ENCODE measurements around the gene C17orf107. TPM values are rescaled to one million over a fixed set of nuclear protein-coding genes. Genes with fewer than 3 reads are reported as not detected.
"Not testable (repeated sequence)": the region's sequence is repeated elsewhere in the genome, so short reads cannot be mapped to it uniquely, and the experiment has no call there.

C17orf107 gene
- total RNA-seq, 1 experiment from 2014 or later = 2.7 TPM

- POLR2A ChIA-PET (ENCODE audit: low non-redundant PET) = no interaction called here
- no TSS peak for BruUV-seq (replicated peaks)
- intact Hi-C loops (cut with micrococcal nuclease; ENCODE audit: unreplicated experiment) = no loop called here
- DNase-seq (ENCODE audit: low spot score) = no peak
- Histone ChIP-seq H3K9me3 (ENCODE audit: low read depth, low read length, poor library complexity, severe bottlenecking) (no peaks in the 10 kb centered on the region), H3K27me3 (replicated peaks; ENCODE audit: insufficient read depth, low read depth, low read length, poor library complexity) (no peaks in the 10 kb centered on the region), H3K4me3 (ENCODE audit: low read depth, low read length, poor library complexity, severe bottlenecking) (no peak overlapping the region), H3K36me3 (ENCODE audit: insufficient read depth, low read length, poor library complexity, severe bottlenecking) (no peaks in the 10 kb centered on the region), H3K27ac (ENCODE audit: low read depth, low read length, poor library complexity, severe bottlenecking) (no peak overlapping the region), H3K4me1 (ENCODE audit: insufficient read depth, low read length, poor library complexity, severe bottlenecking) (no peaks in the 10 kb centered on the region)
- no peak for TF ChIP-seq EZH2 (IDR thresholded peaks at IDR 0.05; ENCODE audit: borderline replicate concordance, low read depth, low read length, poor library complexity, severe bottlenecking)
- no peak for TF ChIP-seq CTCF (conservative IDR thresholded peaks at IDR 0.05; ENCODE audit: low read depth, low read length)
- CTCF ChIA-PET = no interaction called here
Observed at GRCh38 chr17:4919511-4920047, 20.2 kb downstream of the C17orf107 start.

GRCh38 chr17:4920351-4921048, 21.2 kb downstream of the C17orf107 start:
- CTCF ChIA-PET = no interaction called here

GRCh38 chr17:4921320-4921719, 22.0 kb downstream of the C17orf107 start:
- DNase-seq (ENCODE audit: low spot score) = no peak
- H3K4me3 ChIP-seq (ENCODE audit: low read depth, low read length, poor library complexity, severe bottlenecking) = no peak overlapping the region
- intact Hi-C loops (cut with micrococcal nuclease; ENCODE audit: unreplicated experiment) = no loop called here
- H3K36me3 ChIP-seq (ENCODE audit: insufficient read depth, low read length, poor library complexity, severe bottlenecking) = no peaks in the 10 kb centered on the region
- no TSS peak for BruUV-seq (replicated peaks)
- H3K4me1 ChIP-seq (ENCODE audit: insufficient read depth, low read length, poor library complexity, severe bottlenecking) = no peaks in the 10 kb centered on the region
- no peak for TF ChIP-seq EZH2 (IDR thresholded peaks at IDR 0.05; ENCODE audit: borderline replicate concordance, low read depth, low read length, poor library complexity, severe bottlenecking)
- TF ChIP-seq CTCF (conservative IDR thresholded peaks at IDR 0.05; ENCODE audit: low read depth, low read length) = no peak
- no peak overlapping the region for H3K27ac ChIP-seq (ENCODE audit: low read depth, low read length, poor library complexity, severe bottlenecking)
- H3K9me3 ChIP-seq (ENCODE audit: low read depth, low read length, poor library complexity, severe bottlenecking) = no peaks in the 10 kb centered on the region
- CTCF ChIA-PET = no interaction called here
- POLR2A ChIA-PET (ENCODE audit: low non-redundant PET) = no interaction called here
- H3K27me3 ChIP-seq (replicated peaks; ENCODE audit: insufficient read depth, low read depth, low read length, poor library complexity) = no peaks in the 10 kb centered on the region

More at GRCh38 chr17:4920351-4921048, 21.2 kb downstream of the C17orf107 start:
- DNase-seq (ENCODE audit: low spot score) = no peak
- TF ChIP-seq EZH2 (IDR thresholded peaks at IDR 0.05; ENCODE audit: borderline replicate concordance, low read depth, low read length, poor library complexity, severe bottlenecking) (no peak), CTCF (conservative IDR thresholded peaks at IDR 0.05; ENCODE audit: low read depth, low read length) (no peak)
- H3K9me3 ChIP-seq (ENCODE audit: low read depth, low read length, poor library complexity, severe bottlenecking) = no peaks in the 10 kb centered on the region
- H3K27me3 ChIP-seq (replicated peaks; ENCODE audit: insufficient read depth, low read depth, low read length, poor library complexity) = no peaks in the 10 kb centered on the region
- intact Hi-C loops (cut with micrococcal nuclease; ENCODE audit: unreplicated experiment) = no loop called here
- no peaks in the 10 kb centered on the region for H3K4me1 ChIP-seq (ENCODE audit: insufficient read depth, low read length, poor library complexity, severe bottlenecking)
- no peaks in the 10 kb centered on the region for H3K36me3 ChIP-seq (ENCODE audit: insufficient read depth, low read length, poor library complexity, severe bottlenecking)
- no peak overlapping the region for H3K4me3 ChIP-seq (ENCODE audit: low read depth, low read length, poor library complexity, severe bottlenecking)
- H3K27ac ChIP-seq (ENCODE audit: low read depth, low read length, poor library complexity, severe bottlenecking) = no peak overlapping the region
- POLR2A ChIA-PET (ENCODE audit: low non-redundant PET) = no interaction called here
- no TSS peak for BruUV-seq (replicated peaks)

GRCh38 chr17:4926577-4927335, 27.4 kb downstream of the C17orf107 start:
- H3K27me3 ChIP-seq (replicated peaks; ENCODE audit: insufficient read depth, low read depth, low read length, poor library complexity); DNase-seq (ENCODE audit: low spot score); CTCF ChIA-PET; BruUV-seq (replicated peaks); H3K4me3 ChIP-seq (ENCODE audit: low read depth, low read length, poor library complexity, severe bottlenecking); intact Hi-C loops (cut with micrococcal nuclease; ENCODE audit: unreplicated experiment); H3K36me3 ChIP-seq (ENCODE audit: insufficient read depth, low read length, poor library complexity, severe bottlenecking); H3K27ac ChIP-seq (ENCODE audit: low read depth, low read length, poor library complexity, severe bottlenecking); H3K9me3 ChIP-seq (ENCODE audit: low read depth, low read length, poor library complexity, severe bottlenecking); H3K4me1 ChIP-seq (ENCODE audit: insufficient read depth, low read length, poor library complexity, severe bottlenecking): not testable (repeated sequence)
- POLR2A ChIA-PET (ENCODE audit: low non-redundant PET) = interaction anchor here (0.7 kb wide), 1 partner anchor 18 kb away, joined by 4 read pairs; no protein-coding TSS in a partner anchor
